ENCODE data around the gene SLC66A1. TPM values are rescaled to one million over a fixed set of nuclear protein-coding genes. Genes with fewer than 3 reads are reported as not detected.

The SLC66A1 gene
- total RNA-seq, 6 donors from 2014 or later = 15.6 to 30.3 (median 24.3) TPM

- Histone ChIP-seq H3K36me3 (peaks cover 28 to 83% (median 51%) of the 10 kb centered on the region in 4 donors), H3K4me3 (no peak overlapping the region), H3K9me3 (no peaks in the 10 kb centered on the region), H3K4me1 (peaks cover 11 to 19% (median 13%) of the 10 kb centered on the region in 4 donors), H3K27ac (no peak overlapping the region), H3K27me3 (no peaks in the 10 kb centered on the region)
- WGBS, 2 donors = 95 to 97% methylated on average over 5 of the region's 5 CpGs
- no peak for DNase-seq
- TF ChIP-seq POLR2A (IDR thresholded peaks at IDR 0.05) = no peak
- no peak for ATAC-seq (ENCODE audit: low FRiP score in 2 of 2)
These were observed 38.4 kb downstream of the SLC66A1 start for GRCh38 chr1:19350566-19350965.

- no peak for DNase-seq
- H3K36me3 ChIP-seq = peaks cover 33 to 93% (median 61%) of the 10 kb centered on the region in 4 donors
- TF ChIP-seq CTCF (IDR thresholded peaks at IDR 0.05) (no peak), POLR2AphosphoS5 (IDR thresholded peaks at IDR 0.05) (peak in 1 of 2 donors; percentile 14)
- H3K27me3 ChIP-seq = no peaks in the 10 kb centered on the region
- H3K9me3 ChIP-seq = no peaks in the 10 kb centered on the region
- H3K4me3 ChIP-seq = no peak overlapping the region
- peak in 1 of 2 donors; percentile 22 for ATAC-seq (ENCODE audit: low FRiP score in 2 of 2)
- peak overlapping the region in 1 of 4 donors; percentile 7 for H3K27ac ChIP-seq
- WGBS, 2 donors = 87 to 100% methylated on average over 7 to 10 of the region's 10 CpGs
- H3K4me1 ChIP-seq = peaks cover 11 to 19% (median 13%) of the 10 kb centered on the region in 4 donors
These were observed 39.7 kb downstream of the SLC66A1 start for GRCh38 chr1:19351873-19352272.

- H3K9me3 ChIP-seq = no peaks in the 10 kb centered on the region
- no peak overlapping the region for H3K4me3 ChIP-seq
- WGBS, 2 donors = 74 to 90% methylated on average over 12 to 14 of the region's 14 CpGs
- peaks cover 33 to 97% (median 68%) of the 10 kb centered on the region in 4 donors for H3K36me3 ChIP-seq
- TF ChIP-seq POLR2AphosphoS5 (IDR thresholded peaks at IDR 0.05) (no peak), EP300 (IDR thresholded peaks at IDR 0.05) (no peak), CTCF (IDR thresholded peaks at IDR 0.05) (no peak), POLR2A (IDR thresholded peaks at IDR 0.05) (no peak)
- peaks cover 5 to 12% (median 7%) of the 10 kb centered on the region in 4 donors for H3K4me1 ChIP-seq
- H3K27me3 ChIP-seq = no peaks in the 10 kb centered on the region
- no peak for DNase-seq
- peak overlapping the region in 3 of 4 donors; percentile 23 to 50 (median 24) for H3K27ac ChIP-seq
- no peak for ATAC-seq (ENCODE audit: low FRiP score in 2 of 2)
These were observed 40.7 kb downstream of the SLC66A1 start for GRCh38 chr1:19352839-19353238.

GRCh38 chr1:19353596-19353995 lies 41.5 kb downstream of the SLC66A1 start:
- Histone ChIP-seq H3K4me3 (no peak overlapping the region), H3K27ac (peak overlapping the region in 1 of 4 donors; percentile 50), H3K27me3 (no peaks in the 10 kb centered on the region), H3K36me3 (peaks cover 33 to 91% (median 68%) of the 10 kb centered on the region in 4 donors), H3K9me3 (no peaks in the 10 kb centered on the region), H3K4me1 (peaks cover 0 to 5% (median 1%) of the 10 kb centered on the region in 4 donors)
- ATAC-seq (ENCODE audit: low FRiP score in 2 of 2) (no peak), DNase-seq (no peak)
- TF ChIP-seq POLR2A (IDR thresholded peaks at IDR 0.05) (no peak), POLR2AphosphoS5 (IDR thresholded peaks at IDR 0.05) (no peak), EP300 (IDR thresholded peaks at IDR 0.05) (no peak), CTCF (IDR thresholded peaks at IDR 0.05) (no peak)
- WGBS, 2 donors = 83 to 91% methylated on average over 1 to 7 of the region's 8 CpGs

GRCh38 chr1:19354531-19354981 lies 42.4 kb downstream of the SLC66A1 start:
- Histone ChIP-seq H3K27ac (no peak overlapping the region), H3K36me3 (peaks cover 33 to 81% (median 62%) of the 10 kb centered on the region in 4 donors)
- no peak for ATAC-seq (ENCODE audit: low FRiP score in 2 of 2)

More at GRCh38 chr1:19354531-19354981, 42.4 kb downstream of the SLC66A1 start:
- H3K27me3 ChIP-seq = no peaks in the 10 kb centered on the region
- TF ChIP-seq POLR2AphosphoS5 (IDR thresholded peaks at IDR 0.05) (no peak), POLR2A (IDR thresholded peaks at IDR 0.05) (no peak), CTCF (IDR thresholded peaks at IDR 0.05) (no peak), EP300 (IDR thresholded peaks at IDR 0.05) (no peak)
- WGBS, 2 donors = 86 to 94% methylated on average over 3 to 6 of the region's 6 CpGs
- H3K9me3 ChIP-seq = no peaks in the 10 kb centered on the region
- H3K4me1 ChIP-seq = peaks cover 2 to 4% (median 3%) of the 10 kb centered on the region in 4 donors
- DNase-seq = no peak
- H3K4me3 ChIP-seq = no peak overlapping the region
